Endothelial cell of umbilical vein (primary cell): ENCODE measurements around the gene RIC8A. TPM values are rescaled to one million over a fixed set of nuclear protein-coding genes. Genes with fewer than 3 reads are reported as not detected.

ENCODE experiments used
- BruUV-seq: library from RNA; stranded (reverse); fragments of 400-500 nt; replicated peaks from 2 replicates; lab custom pipeline; 2021; lab: Mats Ljungman, UMichigan
- CTCF ChIA-PET: fragments of 300-600, 350-600 bp; sonication (Branson Sonifier 250); formaldehyde crosslinking; loops from one replicate; lab custom pipeline; 2021; ENCODE audit warnings: antibody characterized with exemption, inconsistent platforms; lab: Charles Lee
- POLR2A ChIA-PET: fragments of 300-600, 350-600 bp; sonication (Branson Sonifier 250); formaldehyde crosslinking; loops from one replicate; lab custom pipeline; 2021; ENCODE audit warnings: antibody characterized with exemption, inconsistent platforms; lab: Charles Lee
- DNase-seq: peaks from one replicate; pipeline ENCODE4 v3.0.0-alpha.2; 2011; ENCODE audit warnings: low read depth, low spot score
- FAIRE-seq: peaks from 2 replicates; lab custom pipeline; 2011; peaks lifted over from hg19 to GRCh38; lab: Jason Lieb, UNC
- H2AFZ ChIP-seq: 2 replicates; pipeline ENCODE4 v1.6.0; 2012; ENCODE audit warnings: low read depth, low read length, control low read depth, inconsistent platforms
- H3K27ac ChIP-seq: 2 replicates; pipeline ENCODE4 v1.5.1; 2011; ENCODE audit warnings: low read depth, mild to moderate bottlenecking, control low read depth, low read length, moderate library complexity; ENCODE audit not compliant: insufficient read depth
- H3K27me3 ChIP-seq, 2 experiments: 2 replicates each; pipeline versions ENCODE4 v1.6.0 to v1.6.1; 2011; ENCODE audit warnings: low read length in 2 of 2, mixed read lengths in 1 of 2; ENCODE audit not compliant: control insufficient read depth in 2 of 2, insufficient read depth in 2 of 2
- H3K36me3 ChIP-seq, 2 experiments: 2 replicates in 1 of 2; 3 replicates in 1 of 2; pipeline ENCODE4 v1.5.1; 2011; ENCODE audit warnings: low read length in 2 of 2, mild to moderate bottlenecking in 1 of 2, moderate library complexity in 1 of 2; ENCODE audit not compliant: control insufficient read depth in 2 of 2, insufficient read depth in 2 of 2; ENCODE audit errors: extremely low read depth in 1 of 2
- H3K4me1 ChIP-seq: 3 replicates; pipeline ENCODE4 v1.5.1; 2011; ENCODE audit warnings: mild to moderate bottlenecking, low read length; ENCODE audit not compliant: control insufficient read depth, insufficient read depth; ENCODE audit errors: extremely low read depth
- H3K4me2 ChIP-seq: 2 replicates; pipeline ENCODE4 v1.6.1; 2011; ENCODE audit warnings: low read length, control low read depth, mixed read lengths; ENCODE audit not compliant: insufficient read depth
- H3K4me3 ChIP-seq, 3 experiments: fragments of 200-600 bp in 1 of 3; sonication (generic), shearing (Covaris generic) in 1 of 3; replicated peaks in 1 of 3; 2 replicates each; pipeline ENCODE4 v1.5.1; 2011 to 2016; ENCODE audit warnings: control low read depth in 3 of 3, low read length in 3 of 3, mild to moderate bottlenecking in 2 of 3, inconsistent platforms in 1 of 3, low read depth in 1 of 3, moderate library complexity in 1 of 3; ENCODE audit not compliant: insufficient read depth in 1 of 3
- H3K79me2 ChIP-seq: 2 replicates; pipeline ENCODE4 v1.6.0; 2012; ENCODE audit warnings: low read length, inconsistent platforms; ENCODE audit not compliant: control insufficient read depth, insufficient read depth
- H3K9ac ChIP-seq: replicated peaks from 2 replicates; pipeline ENCODE3; 2011; ENCODE audit warnings: low read length, control low read depth; ENCODE audit not compliant: insufficient read depth; ENCODE audit errors: extremely low read depth
- H3K9me1 ChIP-seq: replicated peaks from 3 replicates; pipeline ENCODE4 v1.6.0; 2011; ENCODE audit warnings: mild to moderate bottlenecking, low read length; ENCODE audit not compliant: control insufficient read depth, insufficient read depth; ENCODE audit errors: extremely low read depth
- H3K9me3 ChIP-seq: replicated peaks from 2 replicates; pipeline ENCODE4 v1.5.1; 2012; ENCODE audit warnings: low read length, inconsistent platforms; ENCODE audit not compliant: control insufficient read depth, insufficient read depth
- H4K20me1 ChIP-seq: replicated peaks from 2 replicates; pipeline ENCODE3; 2011; ENCODE audit warnings: mild to moderate bottlenecking, low read length; ENCODE audit not compliant: control insufficient read depth, insufficient read depth; ENCODE audit errors: extremely low read depth
- EZH2 ChIP-seq: IDR thresholded peaks from 2 replicates; pipeline ENCODE4 v1.6.1; 2012; ENCODE audit warnings: borderline replicate concordance, low read depth, mild to moderate bottlenecking, moderate library complexity, low read length, inconsistent platforms; ENCODE audit not compliant: severe bottlenecking
- FOS ChIP-seq: IDR thresholded peaks from 2 replicates; pipeline ENCODE4 v1.6.1; 2011; ENCODE audit warnings: mild to moderate bottlenecking, low read length, moderate library complexity, borderline replicate concordance; ENCODE audit not compliant: insufficient read depth
- GATA2 ChIP-seq: IDR thresholded peaks from 2 replicates; pipeline ENCODE4 v1.7.0; 2011; ENCODE audit warnings: low read depth, mild to moderate bottlenecking, moderate library complexity, mixed read lengths, low read length; ENCODE audit not compliant: insufficient read length, insufficient read depth
- JUN ChIP-seq: IDR thresholded peaks from 2 replicates; pipeline ENCODE4 v1.6.1; 2011; ENCODE audit warnings: borderline replicate concordance, low read depth; ENCODE audit not compliant: insufficient read length, insufficient read depth
- MYC ChIP-seq: IDR thresholded peaks from one replicate; pipeline ENCODE4 v1.6.1; 2011; ENCODE audit warnings: mild to moderate bottlenecking, low read depth, low read length
- POLR2A ChIP-seq: IDR thresholded peaks from 2 replicates; pipeline ENCODE4 v1.6.1; 2012; ENCODE audit warnings: low read depth, mild to moderate bottlenecking, control low read depth, low read length
- POLR2AphosphoS5 ChIP-seq: IDR thresholded peaks from 2 replicates; pipeline ENCODE4 v1.6.1; 2012; ENCODE audit warnings: low read depth, mild to moderate bottlenecking, control low read depth, low read length, moderate library complexity; ENCODE audit not compliant: insufficient read depth
- dilution Hi-C: fragments of 300-500 bp; cut with MboI; formaldehyde crosslinking; loops from one replicate; pipeline ENCODE4 v1.15.0; 2019; ENCODE audit warnings: low sequenced_read_pairs; ENCODE audit not compliant: extremely low pct_ligation_motif_present
- intact Hi-C: fragments of 100-400 bp; cut with micrococcal nuclease; formaldehyde crosslinking; loops from one replicate; pipeline ENCODE4 v1.10.0; 2022
- polyA plus RNA-seq, 4 experiments: library from polyadenylated mRNA; depleted of rRNA in 3 of 4; stranded (reverse) in 3 of 4; unstranded in 1 of 4; fragments of >200 nt; gene quantifications; 2 replicates each; pipeline versions ENCODE4 v1.2.1 to v1.2.3, GENCODE V29; 2011 to 2012; ENCODE audit warnings: missing spikeins in 1 of 4
- total RNA-seq: library from RNA; stranded (reverse); gene quantifications from 2 replicates; pipeline ENCODE4 v1.2.3, GENCODE V29; 2021
- TF ChIP-seq, protein P1 (sequence below), 2 donors: IDR thresholded peaks; 1 replicate in 1 of 2; 2 replicates in 1 of 2; pipeline ENCODE4 v1.5.1; 2011; ENCODE audit warnings: low read length in 2 of 2, mild to moderate bottlenecking in 2 of 2, moderate library complexity in 2 of 2, control low read depth in 1 of 2, inconsistent platforms in 1 of 2, low read depth in 1 of 2; ENCODE audit not compliant: insufficient read depth in 1 of 2; ENCODE audit errors: extremely low read depth in 1 of 2
- TF ChIP-seq, protein P2 (sequence below): IDR thresholded peaks from 2 replicates; pipeline ENCODE4 v1.6.1; 2011; ENCODE audit not compliant: insufficient read depth, insufficient read length

The RIC8A gene
- total and polyA plus RNA-seq, 2 donors (not counting 3 experiments of a cell fraction or from before 2014, with no cell fraction given), result 112 to 143 TPM

DNA sequence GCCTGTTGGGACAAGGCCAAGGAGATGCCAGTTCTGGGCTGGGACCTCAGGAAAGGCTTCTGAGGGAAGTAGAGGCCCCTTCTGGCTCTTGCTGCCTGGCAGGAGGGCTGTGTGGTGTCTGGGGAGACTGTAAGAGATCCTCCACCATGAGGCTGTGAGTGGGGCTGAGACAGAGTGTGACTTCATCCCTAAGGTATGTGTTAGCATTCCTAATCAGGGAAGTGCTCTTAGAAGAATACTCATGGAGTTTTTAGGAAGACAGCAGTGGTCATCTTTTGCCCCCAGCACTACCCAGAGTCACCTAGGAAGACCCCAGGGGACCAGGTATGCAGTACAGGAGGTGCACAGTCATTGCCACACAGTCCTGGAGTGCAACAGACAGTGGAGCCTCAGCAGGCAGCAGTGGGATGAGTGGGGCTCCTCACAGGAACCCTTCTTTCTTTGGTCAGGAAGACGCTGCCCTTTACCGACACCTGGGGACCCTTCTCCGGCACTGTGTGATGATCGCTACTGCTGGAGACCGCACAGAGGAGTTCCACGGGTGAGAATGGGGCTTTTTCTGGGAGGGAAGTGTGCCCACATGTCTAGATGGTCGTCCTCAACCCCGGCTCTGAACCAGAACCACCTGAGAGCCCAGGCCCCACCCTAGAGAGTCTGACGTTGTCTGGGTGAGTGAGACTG, 2.8 kb downstream of the RIC8A start:
- Histone ChIP-seq H3K9ac (peak overlapping the region; percentile 6), H2AFZ (no peak overlapping the region), H3K27ac (peak overlapping the region; percentile 47), H3K9me3 (no peaks in the 10 kb centered on the region), H3K4me1 (peaks cover 23% of the 10 kb centered on the region), H3K36me3 (peaks cover 29 to 44% of the 10 kb centered on the region in 2 experiments), H3K9me1 (no peaks in the 10 kb centered on the region), H3K4me3 (peak overlapping the region in 1 of 3 experiments; percentile 69), H3K27me3 (no peaks in the 10 kb centered on the region), H4K20me1 (no peaks in the 10 kb centered on the region), H3K4me2 (peak overlapping the region; percentile 75), H3K79me2 (peaks cover 48% of the 10 kb centered on the region)
- no peak for DNase-seq
- ChIA-PET CTCF (interaction anchor here (1.5 kb wide), 1 partner anchor 12 kb away, joined by 5 read pairs; no protein-coding TSS in a partner anchor), POLR2A (no interaction called here)
- TF ChIP-seq, protein P1, sequence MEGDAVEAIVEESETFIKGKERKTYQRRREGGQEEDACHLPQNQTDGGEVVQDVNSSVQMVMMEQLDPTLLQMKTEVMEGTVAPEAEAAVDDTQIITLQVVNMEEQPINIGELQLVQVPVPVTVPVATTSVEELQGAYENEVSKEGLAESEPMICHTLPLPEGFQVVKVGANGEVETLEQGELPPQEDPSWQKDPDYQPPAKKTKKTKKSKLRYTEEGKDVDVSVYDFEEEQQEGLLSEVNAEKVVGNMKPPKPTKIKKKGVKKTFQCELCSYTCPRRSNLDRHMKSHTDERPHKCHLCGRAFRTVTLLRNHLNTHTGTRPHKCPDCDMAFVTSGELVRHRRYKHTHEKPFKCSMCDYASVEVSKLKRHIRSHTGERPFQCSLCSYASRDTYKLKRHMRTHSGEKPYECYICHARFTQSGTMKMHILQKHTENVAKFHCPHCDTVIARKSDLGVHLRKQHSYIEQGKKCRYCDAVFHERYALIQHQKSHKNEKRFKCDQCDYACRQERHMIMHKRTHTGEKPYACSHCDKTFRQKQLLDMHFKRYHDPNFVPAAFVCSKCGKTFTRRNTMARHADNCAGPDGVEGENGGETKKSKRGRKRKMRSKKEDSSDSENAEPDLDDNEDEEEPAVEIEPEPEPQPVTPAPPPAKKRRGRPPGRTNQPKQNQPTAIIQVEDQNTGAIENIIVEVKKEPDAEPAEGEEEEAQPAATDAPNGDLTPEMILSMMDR (IDR thresholded peaks at IDR 0.05; ENCODE audit: extremely low read depth in 1 of 2, insufficient read depth in 1 of 2, low read depth in 1 of 2, low read length in 2 of 2), result no peak
- no peak for TF ChIP-seq POLR2AphosphoS5
- TF ChIP-seq POLR2A, result no peak
- TF ChIP-seq EZH2, result no peak
- TF ChIP-seq GATA2, result no peak
- no peak for TF ChIP-seq MYC
- TF ChIP-seq, protein P2, sequence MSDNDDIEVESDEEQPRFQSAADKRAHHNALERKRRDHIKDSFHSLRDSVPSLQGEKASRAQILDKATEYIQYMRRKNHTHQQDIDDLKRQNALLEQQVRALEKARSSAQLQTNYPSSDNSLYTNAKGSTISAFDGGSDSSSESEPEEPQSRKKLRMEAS, result no peak
- no peak for TF ChIP-seq JUN
- no peak for TF ChIP-seq FOS
- dilution Hi-C loops, result no loop called here
- no TSS peak for BruUV-seq
- intact Hi-C loops, result no loop called here
- FAIRE-seq, result no peak
